Measurements from ENCODE around the gene C17orf114.
A peak's percentile ranks its signal among the peaks of the same experiment; 100 is the strongest.

Gene C17orf114

GRCh38 chr17:4837471-4838308 is 35.6 kb upstream of the C17orf114 start:
- intact Hi-C loops (cut with DNase I): no loop called here
- 22 to 35% (median 29%) methylated on average over 13 of the region's 13 CpGs for WGBS, 4 donors
- peak overlapping the region in 4 of 5 donors; percentile 7 to 96 (median 80) for H3K27ac ChIP-seq

GRCh38 chr17:4836221-4836620 is 34.1 kb upstream of the C17orf114 start:
- H3K27me3 ChIP-seq: no peaks in the 10 kb centered on the region

More at GRCh38 chr17:4837471-4838308, 35.6 kb upstream of the C17orf114 start:
- peaks cover 46 to 60% of the 10 kb centered on the region in 2 donors for H3K4me1 ChIP-seq (replicated peaks in 1 of 2)
- H3K27me3 ChIP-seq: no peaks in the 10 kb centered on the region
- no peak overlapping the region for H3K4me3 ChIP-seq
- peak in 5 of 7 donors; percentile 23 to 64 (median 44) for DNase-seq
- H3K36me3 ChIP-seq (replicated peaks in 1 of 2): no peaks in the 10 kb centered on the region
- no peaks in the 10 kb centered on the region for H3K9me3 ChIP-seq (replicated peaks in 1 of 3)
- TF ChIP-seq POLR2A (IDR thresholded peaks at IDR 0.05): no peak
- TF ChIP-seq CTCF (IDR thresholded peaks at IDR 0.05): no peak

GRCh38 chr17:4834681-4835020 is 32.5 kb upstream of the C17orf114 start:
- Histone ChIP-seq H3K27me3 (no peaks in the 10 kb centered on the region), H3K4me1 (replicated peaks in 1 of 2) (peaks cover 44 to 53% of the 10 kb centered on the region in 2 donors), H3K9me3 (replicated peaks in 1 of 3) (no peaks in the 10 kb centered on the region), H3K4me3 (peak overlapping the region in 1 of 4 donors; percentile 86), H3K36me3 (replicated peaks in 1 of 2) (no peaks in the 10 kb centered on the region), H3K27ac (peak overlapping the region in 4 of 5 donors; percentile 82 to 96 (median 87))
- intact Hi-C loops (cut with DNase I): no loop called here
- no peak for DNase-seq
- no peak for TF ChIP-seq POLR2A (IDR thresholded peaks at IDR 0.05)
- TF ChIP-seq CTCF (IDR thresholded peaks at IDR 0.05): no peak
- WGBS, 4 donors: 55 to 64% (median 58%) methylated on average over 4 of the region's 4 CpGs

More at GRCh38 chr17:4836221-4836620, 34.1 kb upstream of the C17orf114 start:
- peaks cover 46 to 60% of the 10 kb centered on the region in 2 donors for H3K4me1 ChIP-seq (replicated peaks in 1 of 2)
- no peaks in the 10 kb centered on the region for H3K36me3 ChIP-seq (replicated peaks in 1 of 2)
- H3K4me3 ChIP-seq: no peak overlapping the region
- WGBS, 4 donors: 71 to 85% (median 78%) methylated on average over 4 of the region's 4 CpGs
- intact Hi-C loops (cut with DNase I): no loop called here
- TF ChIP-seq POLR2A (IDR thresholded peaks at IDR 0.05): no peak
- no peak for DNase-seq
- H3K27ac ChIP-seq: peak overlapping the region in 3 of 5 donors; percentile 70 to 96 (median 89)
- H3K9me3 ChIP-seq (replicated peaks in 1 of 3): no peaks in the 10 kb centered on the region

- peak in 5 of 7 donors; percentile 37 to 57 (median 40) for DNase-seq
- H3K27ac ChIP-seq: peak overlapping the region in 4 of 5 donors; percentile 82 to 96 (median 87)
- H3K4me1 ChIP-seq (replicated peaks in 1 of 2): peaks cover 40 to 48% of the 10 kb centered on the region in 2 donors
- no peaks in the 10 kb centered on the region for H3K9me3 ChIP-seq (replicated peaks in 1 of 3)
- 3 to 4% (median 4%) methylated on average over 11 to 15 of the region's 15 CpGs for WGBS, 4 donors
- H3K4me3 ChIP-seq: peak overlapping the region; percentile 66 to 86 (median 78)
- intact Hi-C loops (cut with DNase I): no loop called here
- no peak for TF ChIP-seq CTCF (IDR thresholded peaks at IDR 0.05)
- H3K36me3 ChIP-seq (replicated peaks in 1 of 2): no peaks in the 10 kb centered on the region
- no peaks in the 10 kb centered on the region for H3K27me3 ChIP-seq
Measured at GRCh38 chr17:4833941-4834680, 32.0 kb upstream of the C17orf114 start.
